Measurements from ENCODE around the gene POLR2E. TPM values are rescaled to one million over a fixed set of nuclear protein-coding genes. Genes with fewer than 3 reads are reported as not detected.
A peak's percentile ranks its signal among the peaks of the same experiment; 100 is the strongest.

The POLR2E gene
- total and polyA plus RNA-seq, 2 of the 8 experiments (the other 6 are each of a cell fraction or from before 2014, with no cell fraction given): 281 to 381 TPM

DNA sequence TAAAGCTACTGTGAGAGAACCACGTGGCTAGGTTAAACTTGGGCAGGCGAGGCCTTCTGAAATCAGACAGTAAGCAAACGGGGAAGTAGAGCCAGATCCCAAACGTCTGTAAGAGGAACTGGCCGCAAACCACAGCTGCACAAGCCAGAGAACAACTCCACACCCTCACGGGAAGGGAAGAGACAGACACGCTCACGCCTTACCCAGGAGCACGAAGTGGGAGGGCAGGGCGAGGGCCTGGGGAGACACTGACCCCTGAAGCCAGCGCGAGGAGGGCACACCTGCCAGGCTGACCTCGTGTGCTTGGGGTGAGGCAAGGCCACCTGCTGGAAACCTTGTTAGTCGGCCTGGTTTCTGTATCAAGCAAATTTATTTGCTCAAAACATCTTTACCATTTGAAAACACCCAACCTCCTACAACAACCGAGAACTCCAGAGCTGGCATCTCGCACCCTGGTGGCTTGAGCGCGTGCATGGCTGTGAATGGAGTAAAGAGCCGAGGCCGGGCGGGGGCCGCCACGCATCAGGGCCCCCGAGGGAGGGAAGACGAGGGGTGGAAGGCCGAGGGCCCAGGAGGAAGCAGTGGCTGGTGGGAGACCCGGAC lies 7.3 kb downstream of the POLR2E start:
- Histone ChIP-seq H2BK5ac (ENCODE audit: low read depth, low read length) (no peak overlapping the region), H2BK120ac (replicated peaks; ENCODE audit: low read depth, low read length) (no peak overlapping the region), H3K4me3 (ENCODE audit: extremely low read depth in 1 of 4, insufficient read depth in 2 of 4, low read depth in 3 of 4, low read length in 4 of 4) (no peak overlapping the region), H3K4me2 (ENCODE audit: insufficient read depth in 1 of 2, low read depth in 2 of 2, low read length in 2 of 2) (no peak overlapping the region), H3K18ac (ENCODE audit: extremely low read depth, low read length) (no peak overlapping the region), H3K14ac (ENCODE audit: insufficient read length) (no peak overlapping the region), H3K27me3 (replicated peaks in 1 of 4; ENCODE audit: control insufficient read depth in 3 of 4, extremely low read depth in 1 of 4, insufficient read depth in 3 of 4, low read length in 3 of 4) (no peaks in the 10 kb centered on the region; a peak in 1 of 7 replicates), H3K9ac (replicated peaks in 1 of 4; ENCODE audit: extremely low read depth in 1 of 4, low read depth in 3 of 4, low read length in 3 of 4) (no peak overlapping the region), H3K9me3 (ENCODE audit: insufficient read depth in 2 of 2, low read depth in 1 of 2, low read length in 1 of 2) (no peaks in the 10 kb centered on the region), H2BK15ac (ENCODE audit: low read length) (no peak overlapping the region), H3K23ac (ENCODE audit: insufficient read length) (no peak overlapping the region), H3K4me1 (replicated peaks in 1 of 4; ENCODE audit: control insufficient read depth in 3 of 4, insufficient read depth in 4 of 4, low read length in 3 of 4) (no peaks in the 10 kb centered on the region; a peak in 1 of 7 replicates), H3K56ac (replicated peaks; ENCODE audit: insufficient read length, low read depth, low read length) (no peak overlapping the region), H4K5ac (ENCODE audit: insufficient read length, low read depth, low read length) (no peak overlapping the region), H3K79me2 (ENCODE audit: control insufficient read depth in 1 of 2, insufficient read depth in 2 of 2, low read length in 2 of 2) (no peaks in the 10 kb centered on the region; a peak in 1 of 4 replicates), H2AK5ac (ENCODE audit: low read depth, low read length) (no peak overlapping the region), H2BK20ac (ENCODE audit: low read length) (no peak overlapping the region), H3K36me3 (ENCODE audit: control insufficient read depth in 2 of 4, insufficient read depth in 4 of 4, low read length in 3 of 4) (peaks cover 4 to 60% (median 27%) of the 10 kb centered on the region in 4 experiments; a peak in 7 of 8 replicates), H4K20me1 (replicated peaks in 1 of 2; ENCODE audit: control insufficient read depth in 1 of 2, insufficient read depth in 2 of 2, low read length in 2 of 2) (peaks cover 2 to 20% of the 10 kb centered on the region in 2 experiments), H2AFZ (ENCODE audit: low read length) (no peak overlapping the region), H3K23me2 (ENCODE audit: low read depth, low read length) (no peaks in the 10 kb centered on the region), H4K91ac (replicated peaks; ENCODE audit: insufficient read length, low read length) (no peak overlapping the region), H2BK12ac (ENCODE audit: low read depth, low read length) (no peak overlapping the region), H4K8ac (ENCODE audit: extremely low read depth, insufficient read depth, low read length) (no peak overlapping the region), H3K27ac (ENCODE audit: low read depth, low read length) (no peak overlapping the region), H3K79me1 (ENCODE audit: low read depth, low read length) (no peaks in the 10 kb centered on the region; the same call in none of the 2 replicates), H3K4ac (replicated peaks; ENCODE audit: insufficient read length, low read depth, low read length) (no peak overlapping the region)
- DNase-seq (ENCODE audit: low read depth in 1 of 2, low spot score in 2 of 2): no peak
- CTCF ChIA-PET (ENCODE audit: partially characterized antibody): interaction anchor here (1.0 to 2.5 kb wide), 5 partner anchors 12 to 179 kb away, joined by 3 to 8 read pairs (median 6); no protein-coding TSS in a partner anchor
- FAIRE-seq: no peak
- TF ChIP-seq HDAC2 (IDR thresholded peaks at IDR 0.05; ENCODE audit: borderline replicate concordance in 1 of 2, low read depth in 2 of 2, low read length in 2 of 2): no peak
- no peak for TF ChIP-seq CHD1 (IDR thresholded peaks at IDR 0.05; ENCODE audit: low read depth, low read length)
- peak; percentile 71; the same call in 1 of the 2 replicates for TF ChIP-seq POLR2AphosphoS5 (IDR thresholded peaks at IDR 0.05; ENCODE audit: low read depth, low read length)
- TF ChIP-seq MAFK (IDR thresholded peaks at IDR 0.05; ENCODE audit: low read depth, low read length): no peak
- POLR2A ChIA-PET (ENCODE audit: partially characterized antibody): interaction anchor here (0.6 to 10.3 kb wide), 14 partner anchors 10 to 553 kb away, joined by 3 to 116 read pairs (median 4); partner anchors contain the start of genes ABCA7, ARHGAP45 and GPX4
- WGBS, 2 experiments (ENCODE audit: extremely low coverage in 1 of 2, insufficient coverage in 1 of 2, insufficient read length in 1 of 2, insufficient replicate concordance in 2 of 2, low coverage in 1 of 2, low lambda C conversion rate in 2 of 2, missing lambda C conversion rate in 1 of 2): 87% methylated on average over 22 of the region's 27 CpGs; no CpG with 5 or more reads in 1 of the 2 experiments
